ENCODE measurements around the gene FXYD7.
A peak's percentile ranks its signal among the peaks of the same experiment; 100 is the strongest.
"Not testable (repeated sequence)": the region's sequence is repeated elsewhere in the genome, so short reads cannot be mapped to it uniquely, and the experiment has no call there.

The FXYD7 gene

GRCh38 chr19:35144600-35145436 lies 1.8 kb downstream of the FXYD7 start:
- no peak for DNase-seq

- no peak for DNase-seq
These were observed 3.8 kb downstream of the FXYD7 start for GRCh38 chr19:35146746-35147459.

- no peak for DNase-seq
These were observed 6.4 kb downstream of the FXYD7 start for GRCh38 chr19:35149463-35149862.

- DNase-seq = no peak
These were observed 7.4 kb downstream of the FXYD7 start for GRCh38 chr19:35150445-35150844.

GRCh38 chr19:35151273-35152065 lies 8.4 kb downstream of the FXYD7 start:
- DNase-seq = no peak

- not testable (repeated sequence) for DNase-seq
These were observed 10.1 kb downstream of the FXYD7 start for GRCh38 chr19:35153129-35153522.

- DNase-seq = no peak
These were observed 10.9 kb downstream of the FXYD7 start for GRCh38 chr19:35153701-35154524.

GRCh38 chr19:35154525-35155406 lies 11.7 kb downstream of the FXYD7 start, which contains the start of gene FXYD5:
TSS of gene FXYD5 (plus strand) at chr19:35154735. CDS start at chr19:35155551, 816 bp downstream.
- peak in 3 of 14 donors; percentile 7 to 33 (median 26) for DNase-seq

- DNase-seq = no peak
These were observed 12.4 kb downstream of the FXYD7 start for GRCh38 chr19:35155441-35155840.

GRCh38 chr19:35155981-35156672 lies 13.1 kb downstream of the FXYD7 start:
- DNase-seq = no peak

GRCh38 chr19:35156673-35157014 lies 13.6 kb downstream of the FXYD7 start:
- DNase-seq = no peak

- DNase-seq = no peak
These were observed 14.4 kb downstream of the FXYD7 start for GRCh38 chr19:35157431-35157830.

- no peak for DNase-seq
These were observed 16.6 kb downstream of the FXYD7 start for GRCh38 chr19:35159606-35160005.

- no peak for DNase-seq
These were observed 17.8 kb downstream of the FXYD7 start for GRCh38 chr19:35160629-35161433.

GRCh38 chr19:35161434-35161743 lies 18.3 kb downstream of the FXYD7 start:
- DNase-seq = no peak

GRCh38 chr19:35162471-35163326 lies 19.6 kb downstream of the FXYD7 start:
- DNase-seq = no peak

GRCh38 chr19:35164418-35164817 lies 21.4 kb downstream of the FXYD7 start:
- no peak for DNase-seq

- no peak for DNase-seq
These were observed 22.4 kb downstream of the FXYD7 start for GRCh38 chr19:35165200-35166058.

Measured in C1 segment of cervical spinal cord (tissue), 14 donors.